Endothelial cell of umbilical vein (primary cell): ENCODE results near the gene SNHG17. TPM values are rescaled to one million over a fixed set of nuclear protein-coding genes. Genes with fewer than 3 reads are reported as not detected.

ENCODE experiments used
- BruUV-seq: library from RNA; stranded (reverse); fragments of 400-500 nt; replicated peaks from 2 replicates; lab custom pipeline; 2021; lab: Mats Ljungman, UMichigan
- CTCF ChIA-PET: fragments of 300-600, 350-600 bp; sonication (Branson Sonifier 250); formaldehyde crosslinking; loops from one replicate; lab custom pipeline; 2021; ENCODE audit warnings: antibody characterized with exemption, inconsistent platforms; lab: Charles Lee
- POLR2A ChIA-PET: fragments of 300-600, 350-600 bp; sonication (Branson Sonifier 250); formaldehyde crosslinking; loops from one replicate; lab custom pipeline; 2021; ENCODE audit warnings: antibody characterized with exemption, inconsistent platforms; lab: Charles Lee
- DNase-seq: peaks from one replicate; pipeline ENCODE4 v3.0.0-alpha.2; 2011; ENCODE audit warnings: low read depth, low spot score
- FAIRE-seq: peaks from 2 replicates; lab custom pipeline; 2011; peaks lifted over from hg19 to GRCh38; lab: Jason Lieb, UNC
- H2AFZ ChIP-seq: 2 replicates; pipeline ENCODE4 v1.6.0; 2012; ENCODE audit warnings: low read depth, low read length, control low read depth, inconsistent platforms
- H3K27ac ChIP-seq: 2 replicates; pipeline ENCODE4 v1.5.1; 2011; ENCODE audit warnings: low read depth, mild to moderate bottlenecking, control low read depth, low read length, moderate library complexity; ENCODE audit not compliant: insufficient read depth
- H3K27me3 ChIP-seq, 2 experiments: 2 replicates each; pipeline versions ENCODE4 v1.6.0 to v1.6.1; 2011; ENCODE audit warnings: low read length in 2 of 2, mixed read lengths in 1 of 2; ENCODE audit not compliant: control insufficient read depth in 2 of 2, insufficient read depth in 2 of 2
- H3K36me3 ChIP-seq, 2 experiments: 2 replicates in 1 of 2; 3 replicates in 1 of 2; pipeline ENCODE4 v1.5.1; 2011; ENCODE audit warnings: low read length in 2 of 2, mild to moderate bottlenecking in 1 of 2, moderate library complexity in 1 of 2; ENCODE audit not compliant: control insufficient read depth in 2 of 2, insufficient read depth in 2 of 2; ENCODE audit errors: extremely low read depth in 1 of 2
- H3K4me1 ChIP-seq: 3 replicates; pipeline ENCODE4 v1.5.1; 2011; ENCODE audit warnings: mild to moderate bottlenecking, low read length; ENCODE audit not compliant: control insufficient read depth, insufficient read depth; ENCODE audit errors: extremely low read depth
- H3K4me2 ChIP-seq: 2 replicates; pipeline ENCODE4 v1.6.1; 2011; ENCODE audit warnings: low read length, control low read depth, mixed read lengths; ENCODE audit not compliant: insufficient read depth
- H3K4me3 ChIP-seq, 3 experiments: fragments of 200-600 bp in 1 of 3; sonication (generic), shearing (Covaris generic) in 1 of 3; replicated peaks in 1 of 3; 2 replicates each; pipeline ENCODE4 v1.5.1; 2011 to 2016; ENCODE audit warnings: control low read depth in 3 of 3, low read length in 3 of 3, mild to moderate bottlenecking in 2 of 3, inconsistent platforms in 1 of 3, low read depth in 1 of 3, moderate library complexity in 1 of 3; ENCODE audit not compliant: insufficient read depth in 1 of 3
- H3K79me2 ChIP-seq: 2 replicates; pipeline ENCODE4 v1.6.0; 2012; ENCODE audit warnings: low read length, inconsistent platforms; ENCODE audit not compliant: control insufficient read depth, insufficient read depth
- H3K9ac ChIP-seq: replicated peaks from 2 replicates; pipeline ENCODE3; 2011; ENCODE audit warnings: low read length, control low read depth; ENCODE audit not compliant: insufficient read depth; ENCODE audit errors: extremely low read depth
- H3K9me1 ChIP-seq: replicated peaks from 3 replicates; pipeline ENCODE4 v1.6.0; 2011; ENCODE audit warnings: mild to moderate bottlenecking, low read length; ENCODE audit not compliant: control insufficient read depth, insufficient read depth; ENCODE audit errors: extremely low read depth
- H3K9me3 ChIP-seq: replicated peaks from 2 replicates; pipeline ENCODE4 v1.5.1; 2012; ENCODE audit warnings: low read length, inconsistent platforms; ENCODE audit not compliant: control insufficient read depth, insufficient read depth
- H4K20me1 ChIP-seq: replicated peaks from 2 replicates; pipeline ENCODE3; 2011; ENCODE audit warnings: mild to moderate bottlenecking, low read length; ENCODE audit not compliant: control insufficient read depth, insufficient read depth; ENCODE audit errors: extremely low read depth
- EZH2 ChIP-seq: IDR thresholded peaks from 2 replicates; pipeline ENCODE4 v1.6.1; 2012; ENCODE audit warnings: borderline replicate concordance, low read depth, mild to moderate bottlenecking, moderate library complexity, low read length, inconsistent platforms; ENCODE audit not compliant: severe bottlenecking
- FOS ChIP-seq: IDR thresholded peaks from 2 replicates; pipeline ENCODE4 v1.6.1; 2011; ENCODE audit warnings: mild to moderate bottlenecking, low read length, moderate library complexity, borderline replicate concordance; ENCODE audit not compliant: insufficient read depth
- GATA2 ChIP-seq: IDR thresholded peaks from 2 replicates; pipeline ENCODE4 v1.7.0; 2011; ENCODE audit warnings: low read depth, mild to moderate bottlenecking, moderate library complexity, mixed read lengths, low read length; ENCODE audit not compliant: insufficient read length, insufficient read depth
- JUN ChIP-seq: IDR thresholded peaks from 2 replicates; pipeline ENCODE4 v1.6.1; 2011; ENCODE audit warnings: borderline replicate concordance, low read depth; ENCODE audit not compliant: insufficient read length, insufficient read depth
- MYC ChIP-seq: IDR thresholded peaks from one replicate; pipeline ENCODE4 v1.6.1; 2011; ENCODE audit warnings: mild to moderate bottlenecking, low read depth, low read length
- POLR2A ChIP-seq: IDR thresholded peaks from 2 replicates; pipeline ENCODE4 v1.6.1; 2012; ENCODE audit warnings: low read depth, mild to moderate bottlenecking, control low read depth, low read length
- POLR2AphosphoS5 ChIP-seq: IDR thresholded peaks from 2 replicates; pipeline ENCODE4 v1.6.1; 2012; ENCODE audit warnings: low read depth, mild to moderate bottlenecking, control low read depth, low read length, moderate library complexity; ENCODE audit not compliant: insufficient read depth
- dilution Hi-C: fragments of 300-500 bp; cut with MboI; formaldehyde crosslinking; loops from one replicate; pipeline ENCODE4 v1.15.0; 2019; ENCODE audit warnings: low sequenced_read_pairs; ENCODE audit not compliant: extremely low pct_ligation_motif_present
- intact Hi-C: fragments of 100-400 bp; cut with micrococcal nuclease; formaldehyde crosslinking; loops from one replicate; pipeline ENCODE4 v1.10.0; 2022
- polyA plus RNA-seq, 4 experiments: library from polyadenylated mRNA; depleted of rRNA in 3 of 4; stranded (reverse) in 3 of 4; unstranded in 1 of 4; fragments of >200 nt; gene quantifications; 2 replicates each; pipeline versions ENCODE4 v1.2.1 to v1.2.3, GENCODE V29; 2011 to 2012; ENCODE audit warnings: missing spikeins in 1 of 4
- total RNA-seq: library from RNA; stranded (reverse); gene quantifications from 2 replicates; pipeline ENCODE4 v1.2.3, GENCODE V29; 2021
- TF ChIP-seq, protein P1 (sequence below): IDR thresholded peaks from 2 replicates; pipeline ENCODE4 v1.6.1; 2011; ENCODE audit not compliant: insufficient read depth, insufficient read length

The SNHG17 gene
- total and polyA plus RNA-seq, 2 donors (not counting 3 experiments of a cell fraction or from before 2014, with no cell fraction given) = 39.4 to 94.0 TPM

DNA sequence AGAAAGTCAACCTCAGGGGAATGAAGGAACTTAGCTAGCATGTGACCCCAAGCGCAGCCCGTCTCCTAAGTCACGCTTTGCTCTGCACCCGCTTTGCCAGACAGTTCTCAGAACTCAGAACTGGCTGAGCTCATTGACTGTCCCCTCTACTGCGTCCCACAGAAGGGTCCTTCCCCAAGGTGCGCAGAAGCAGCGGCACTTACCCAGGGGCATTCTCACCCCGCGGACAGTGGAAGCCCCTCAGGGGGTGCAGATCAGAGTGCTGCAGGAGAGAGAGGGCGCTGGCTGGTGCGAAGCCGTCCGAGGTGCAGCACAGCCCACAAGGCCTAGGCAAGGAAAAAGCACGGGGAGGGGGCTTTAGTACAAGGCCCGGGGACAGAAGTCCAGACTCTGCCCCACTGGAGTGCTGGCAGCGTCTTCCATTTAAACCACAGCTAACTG lies 807 bp downstream of the SNHG17 start:
- ChIA-PET POLR2A (interaction anchor here (1.0 to 2.1 kb wide), 4 partner anchors 8 to 39 kb away, joined by 3 to 40 read pairs (median 10); partner anchors contain the start of gene RALGAPB), CTCF (interaction anchor here (1.0 to 5.8 kb wide), 8 partner anchors 8 to 63 kb away, joined by 3 to 106 read pairs (median 12); partner anchors contain the start of gene RALGAPB)
- FAIRE-seq (no peak), DNase-seq (peak; percentile 50)
- Histone ChIP-seq H3K9me3 (no peaks in the 10 kb centered on the region), H3K4me1 (peaks cover 18% of the 10 kb centered on the region), H4K20me1 (no peaks in the 10 kb centered on the region), H3K4me3 (peak overlapping the region; percentile 70 to 84 (median 77)), H3K36me3 (peaks cover 12 to 29% of the 10 kb centered on the region in 2 experiments), H3K9ac (peak overlapping the region; percentile 81), H3K4me2 (peak overlapping the region; percentile 94), H2AFZ (no peak overlapping the region), H3K27ac (peak overlapping the region; percentile 14), H3K27me3 (peaks cover 0 to 2% of the 10 kb centered on the region in 2 experiments), H3K9me1 (no peaks in the 10 kb centered on the region), H3K79me2 (peaks cover 53% of the 10 kb centered on the region)
- intact Hi-C loops = no loop called here
- no TSS peak for BruUV-seq
- dilution Hi-C loops = no loop called here
- TF ChIP-seq GATA2 (no peak), POLR2A (no peak), JUN (no peak), MYC (no peak), EZH2 (no peak), FOS (no peak), POLR2AphosphoS5 (peak; percentile 15)
- TF ChIP-seq, protein P1, sequence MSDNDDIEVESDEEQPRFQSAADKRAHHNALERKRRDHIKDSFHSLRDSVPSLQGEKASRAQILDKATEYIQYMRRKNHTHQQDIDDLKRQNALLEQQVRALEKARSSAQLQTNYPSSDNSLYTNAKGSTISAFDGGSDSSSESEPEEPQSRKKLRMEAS = no peak
